B cell (primary cell): ENCODE data around the gene ATL1.

Source experiments
- CTCF ChIP-seq: fragments of 200-600 bp; IDR thresholded peaks from one replicate; pipeline ENCODE4 v1.8.0; 2022; ENCODE audit warnings: antibody characterized with exemption, mild to moderate bottlenecking
- EZH2 ChIP-seq: IDR thresholded peaks from 2 replicates; pipeline ENCODE4 v1.6.1; 2012; ENCODE audit warnings: borderline replicate concordance, low read depth, mild to moderate bottlenecking, moderate library complexity, low read length; ENCODE audit not compliant: insufficient read depth, poor library complexity, severe bottlenecking

- TF ChIP-seq EZH2 (no peak), CTCF (peak; percentile 79)
These were observed 27.3 kb upstream of the ATL1 start, which contains the start of gene MAP4K5 for GRCh38 chr14:50532502-50533240.
